Stimulated activated CD4-positive, alpha-beta T cell treated with anti-CD3 and anti-CD28 coated beads, Interleukin-4, amount 100 ng/mL, for 4 hours (primary cell): ENCODE measurements around the gene KCND2.

Experiments used
- DNase-seq, 2 experiments: peaks; one replicate each; pipeline ENCODE4 v3.0.0-alpha.2; 2020

The KCND2 gene

DNA sequence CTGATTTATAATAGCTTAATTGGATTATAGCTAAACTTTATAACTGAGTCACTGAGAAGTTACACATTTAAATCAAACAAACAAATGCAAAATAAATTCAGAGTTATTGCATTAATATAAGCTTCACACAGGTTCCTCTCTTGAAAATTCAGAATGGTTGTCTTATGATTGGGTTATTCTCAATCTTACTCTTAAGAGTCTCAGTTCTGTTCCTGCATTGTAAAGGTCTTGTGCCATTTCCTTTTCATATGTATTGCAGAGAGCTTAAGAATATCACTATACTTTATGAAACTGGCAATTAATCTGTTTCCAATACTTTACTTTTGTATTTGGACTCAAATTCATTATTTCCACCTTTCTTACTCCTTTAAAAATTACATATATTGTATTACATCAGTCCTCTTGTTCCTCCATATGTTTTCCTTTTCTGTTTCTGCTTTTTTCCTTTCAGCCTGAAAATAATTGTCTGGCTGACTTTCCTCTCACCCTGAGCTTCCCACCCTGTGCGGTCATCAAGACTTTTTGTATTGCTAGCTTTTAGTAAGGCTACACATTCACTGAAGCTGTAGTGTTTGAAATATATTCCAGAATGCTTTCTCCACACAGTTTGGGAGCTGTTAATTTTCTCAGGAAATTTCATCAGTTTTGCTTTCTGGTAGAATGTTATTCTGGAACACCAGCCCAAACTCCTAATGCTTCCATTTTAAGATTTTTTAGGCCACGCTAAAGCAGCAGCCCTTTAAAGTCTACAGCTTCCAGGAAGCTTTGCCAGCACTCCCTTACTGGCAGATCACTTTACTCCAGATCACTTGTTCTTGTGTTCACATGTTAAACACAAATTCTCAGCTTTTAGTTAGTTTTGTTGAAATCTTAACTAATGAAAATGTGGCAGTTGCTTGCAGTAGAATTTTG lies 139.4 kb downstream of the KCND2 start:
- DNase-seq: no peak

DNA sequence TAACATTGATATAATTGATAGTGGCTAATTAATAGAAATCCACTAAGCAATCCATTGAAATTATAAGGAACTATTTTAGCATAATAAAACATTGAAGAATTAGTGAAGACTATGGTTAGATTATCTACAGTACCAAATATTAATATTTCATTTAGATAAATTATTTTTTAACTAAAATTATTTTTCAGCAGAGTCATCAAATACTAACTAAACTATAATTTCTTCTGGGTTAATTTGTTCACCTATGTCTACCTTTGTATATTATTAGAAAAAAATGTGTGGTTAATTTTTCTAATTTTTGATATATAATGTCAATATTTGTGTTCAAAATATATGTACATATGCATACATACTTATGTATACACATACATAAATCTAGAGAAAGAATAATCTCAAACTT lies 140.2 kb downstream of the KCND2 start:
- no peak for DNase-seq

DNA sequence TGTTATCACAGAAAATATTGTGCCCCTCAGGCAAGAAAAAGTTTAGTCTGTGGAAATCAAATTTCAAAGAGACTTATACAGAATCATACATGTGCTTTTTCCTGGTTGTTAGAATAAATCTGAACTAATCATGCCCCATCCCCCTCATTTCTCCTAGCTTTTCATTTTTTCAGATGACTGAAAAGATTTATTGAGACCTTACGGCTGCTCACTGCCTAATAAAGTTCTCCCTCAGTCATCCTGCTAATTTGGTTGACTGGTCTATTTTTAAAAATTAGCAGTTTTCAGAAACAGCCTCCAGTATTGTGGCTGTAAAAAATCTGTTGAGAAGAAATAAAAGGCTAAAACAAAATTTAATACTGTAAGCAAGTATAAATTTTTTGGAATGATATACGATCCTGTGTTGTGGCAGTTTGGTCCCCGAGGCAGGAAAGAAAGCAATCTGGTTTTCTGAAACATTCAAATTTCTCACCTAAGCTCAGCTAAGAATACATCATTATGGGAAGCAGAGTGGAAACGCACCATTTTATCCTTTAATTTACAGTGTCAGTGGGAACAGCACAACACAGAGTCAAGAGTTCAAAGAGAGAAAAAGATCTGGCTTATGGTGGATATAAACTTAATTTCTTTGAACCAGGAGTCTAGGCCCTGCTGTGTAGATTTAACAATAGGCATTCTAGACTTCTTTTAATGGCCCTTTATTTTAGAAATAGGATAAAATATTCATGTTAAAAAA lies 144.4 kb downstream of the KCND2 start:
- DNase-seq: no peak

DNA sequence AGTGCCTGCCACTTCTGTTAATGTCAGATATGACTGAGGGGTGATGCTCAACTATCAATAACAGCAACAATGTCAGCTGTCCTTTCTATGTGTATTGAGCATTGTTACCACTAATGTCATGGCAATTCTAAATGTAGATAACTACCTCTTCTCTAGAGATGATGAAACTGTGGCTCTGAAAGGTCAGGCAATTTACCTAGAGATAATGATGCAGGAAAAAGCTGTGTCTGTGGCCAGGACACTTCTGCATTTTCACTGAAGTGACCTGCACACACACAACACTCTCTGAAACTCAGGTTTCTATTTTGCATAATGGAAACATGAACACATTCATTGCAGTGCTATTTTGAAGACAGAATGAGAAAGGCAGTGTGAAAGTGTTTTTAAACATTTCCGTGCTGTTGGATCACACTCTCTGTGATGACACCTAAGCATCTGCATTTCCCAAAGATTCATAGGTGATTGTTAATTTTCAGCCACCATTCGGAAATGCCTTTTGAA lies 148.2 kb downstream of the KCND2 start:
- no peak for DNase-seq

DNA sequence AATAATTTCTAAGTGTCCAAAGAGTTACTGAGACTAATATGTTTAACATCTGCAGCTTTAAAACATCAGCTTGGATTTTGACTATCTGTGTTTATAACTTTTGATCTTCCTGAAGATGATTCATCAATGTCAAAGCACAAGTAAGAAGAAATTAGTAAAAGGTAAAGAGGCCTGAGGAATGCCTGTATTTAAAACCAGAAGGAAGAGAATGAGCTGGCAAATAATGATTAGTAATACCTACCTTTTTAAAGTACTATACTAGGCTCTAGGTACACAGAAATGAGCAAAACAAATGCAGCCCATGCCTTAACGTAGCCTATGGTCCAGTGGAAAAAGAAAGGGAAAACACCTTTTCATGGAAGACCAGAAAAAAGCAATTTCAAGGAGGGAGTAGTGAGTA lies 158.0 kb downstream of the KCND2 start:
- no peak for DNase-seq

DNA sequence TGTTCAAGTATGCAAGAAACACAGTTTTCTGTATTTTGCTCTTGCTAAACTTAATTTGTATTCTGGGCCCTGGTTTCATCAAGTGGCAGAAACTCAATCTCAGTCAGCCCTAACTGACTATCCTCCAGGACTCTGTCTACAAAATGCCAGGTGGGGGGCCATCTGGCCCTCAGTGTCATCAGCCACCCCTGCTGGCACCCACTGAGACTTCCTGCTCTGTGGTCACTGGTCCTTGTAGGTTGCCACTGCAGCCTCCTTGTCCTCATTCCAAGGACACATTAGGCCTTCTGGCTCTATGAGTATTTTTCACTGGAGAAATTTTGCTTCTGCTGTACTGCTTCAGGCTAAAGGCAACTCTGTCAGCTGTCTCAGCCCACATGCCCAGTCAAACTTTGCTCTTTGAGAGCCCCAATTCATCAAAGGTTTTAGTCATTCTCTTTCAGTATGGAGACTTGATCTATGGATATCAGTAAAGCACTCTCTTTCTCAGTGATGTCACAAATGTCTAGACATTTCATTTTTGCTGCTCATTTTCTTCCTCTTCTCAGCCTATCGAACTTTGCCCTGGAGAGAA lies 163.6 kb downstream of the KCND2 start:
- no peak for DNase-seq

DNA sequence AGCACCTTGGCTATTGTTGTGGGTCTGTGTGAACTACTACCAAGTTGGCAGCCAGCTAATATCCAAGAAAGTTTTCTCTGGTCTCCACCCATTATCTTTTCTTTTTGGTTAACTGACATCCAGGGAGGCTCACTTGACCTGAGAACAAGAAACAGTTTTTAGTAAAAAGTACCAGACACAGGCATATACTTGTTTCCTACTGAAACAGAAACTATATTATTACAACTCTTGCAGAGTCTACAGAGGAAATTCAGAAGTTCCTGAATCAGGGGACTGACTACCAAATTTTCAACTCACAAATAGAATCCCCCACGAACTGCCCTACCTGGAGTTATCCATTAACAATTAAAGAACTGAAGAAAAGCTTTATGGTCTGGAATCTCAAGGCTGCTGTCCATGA lies 168.9 kb downstream of the KCND2 start:
- DNase-seq: no peak

DNA sequence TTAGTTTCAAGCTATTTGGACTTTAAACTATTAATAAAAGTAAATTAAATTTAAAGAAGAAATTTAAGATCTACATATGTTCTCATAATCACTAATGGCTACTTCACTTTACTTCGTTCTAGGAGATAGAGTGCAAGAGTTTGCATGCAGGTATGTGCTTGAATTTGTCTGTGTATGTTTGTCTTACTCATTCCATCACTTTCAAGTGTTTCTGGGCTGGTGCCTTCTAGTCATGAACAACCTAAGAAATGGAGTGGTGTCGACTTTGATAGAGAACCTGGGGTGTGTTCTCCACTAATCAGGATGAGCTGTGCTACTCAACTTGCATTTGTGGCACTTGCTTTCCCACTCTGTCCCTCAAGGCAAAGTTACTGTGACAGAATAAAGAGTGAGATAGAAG lies 169.9 kb downstream of the KCND2 start:
- no peak for DNase-seq

DNA sequence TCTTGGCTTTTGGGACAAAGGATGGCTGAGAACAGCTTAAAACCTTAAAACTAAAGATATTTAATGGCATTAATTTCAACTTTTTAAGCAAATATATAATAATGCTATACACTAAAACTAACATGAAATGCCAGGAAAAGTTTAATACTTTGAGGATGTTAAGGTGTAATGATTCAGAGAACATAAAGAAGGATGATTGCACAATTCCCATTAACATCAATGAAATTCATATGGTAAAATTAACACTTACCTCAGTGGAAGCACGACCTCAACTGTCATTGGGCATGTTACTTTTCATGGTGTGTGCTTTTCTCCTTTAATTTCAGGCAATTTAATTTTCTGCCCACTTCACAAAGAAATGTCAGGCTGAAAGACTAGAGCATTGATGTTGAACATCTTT lies 171.7 kb downstream of the KCND2 start:
- DNase-seq: no peak

DNA sequence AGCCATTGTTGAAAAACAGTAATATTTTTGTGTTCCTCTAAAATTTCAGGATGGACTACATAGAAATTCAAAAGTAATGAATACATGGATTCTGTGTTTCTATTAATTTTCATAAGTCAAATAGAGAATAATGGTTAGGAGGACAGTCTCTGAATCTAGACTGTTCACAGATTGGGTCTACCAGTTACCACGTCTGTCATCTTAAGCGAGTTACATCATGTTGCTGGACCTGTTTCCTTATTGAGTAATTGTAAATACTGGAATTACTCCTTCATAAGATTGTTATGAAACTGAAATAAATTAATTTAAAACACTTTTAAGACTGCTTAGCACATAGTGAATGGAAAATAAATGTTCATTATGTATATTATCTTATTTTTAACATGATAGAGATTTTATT lies 172.3 kb downstream of the KCND2 start:
- DNase-seq: no peak

DNA sequence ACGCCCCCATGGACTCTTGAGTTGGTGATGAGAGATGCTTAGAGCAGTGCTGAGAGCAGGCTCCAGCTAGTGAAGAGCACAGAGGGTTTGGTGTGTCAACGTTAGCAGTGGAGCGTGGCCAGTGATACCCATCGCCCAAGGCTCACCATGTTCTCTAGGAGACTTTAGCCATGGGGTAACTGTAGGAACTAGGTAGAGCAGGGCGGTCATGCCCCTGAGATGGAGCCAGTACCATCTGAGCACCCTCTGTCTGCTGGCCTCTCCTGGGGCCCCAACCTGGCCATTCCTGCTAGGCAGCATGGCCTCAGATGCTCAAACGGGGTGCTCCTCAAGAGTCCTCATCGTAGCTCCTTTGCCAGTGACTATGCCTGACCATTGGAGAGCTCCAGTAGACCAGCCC lies 179.7 kb downstream of the KCND2 start:
- no peak for DNase-seq

DNA sequence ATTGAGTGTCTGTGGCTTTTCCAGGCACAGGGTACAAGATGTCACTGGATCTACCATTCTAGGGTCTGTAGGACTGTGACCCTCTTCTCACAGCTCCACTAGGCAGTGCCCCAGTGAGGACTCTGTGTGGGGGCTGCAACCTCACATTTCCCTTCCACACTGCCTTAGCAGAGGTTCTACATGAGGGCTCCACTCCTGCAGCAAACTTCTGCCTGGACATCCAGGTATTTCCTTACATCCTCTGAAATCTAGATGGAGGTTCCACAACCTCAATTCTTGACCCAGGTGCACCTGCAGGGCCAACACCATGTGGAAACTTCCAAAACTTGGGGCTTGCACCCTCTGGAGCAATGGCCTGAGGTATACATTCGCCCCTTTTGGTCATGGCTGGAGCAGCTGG lies 183.7 kb downstream of the KCND2 start:
- no peak for DNase-seq

DNA sequence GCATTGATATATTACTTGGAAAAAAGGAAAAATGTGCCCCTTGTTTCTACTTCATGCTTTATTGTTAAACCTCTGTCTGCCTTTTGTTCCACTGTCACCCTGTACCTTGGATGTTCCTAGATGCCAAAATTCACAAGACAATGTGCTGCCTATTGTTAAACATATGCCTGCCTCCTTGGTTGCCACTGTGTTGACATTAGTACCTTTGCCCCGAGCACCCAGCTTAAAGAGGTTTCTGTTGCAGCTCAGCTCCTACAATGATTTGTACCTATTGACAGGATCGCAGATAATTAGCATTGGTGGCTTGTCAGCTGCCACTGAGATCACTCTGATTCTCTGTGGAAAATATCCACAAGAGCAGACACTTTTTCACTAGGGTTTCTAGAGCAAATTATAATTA lies 188.0 kb downstream of the KCND2 start:
- no peak for DNase-seq

DNA sequence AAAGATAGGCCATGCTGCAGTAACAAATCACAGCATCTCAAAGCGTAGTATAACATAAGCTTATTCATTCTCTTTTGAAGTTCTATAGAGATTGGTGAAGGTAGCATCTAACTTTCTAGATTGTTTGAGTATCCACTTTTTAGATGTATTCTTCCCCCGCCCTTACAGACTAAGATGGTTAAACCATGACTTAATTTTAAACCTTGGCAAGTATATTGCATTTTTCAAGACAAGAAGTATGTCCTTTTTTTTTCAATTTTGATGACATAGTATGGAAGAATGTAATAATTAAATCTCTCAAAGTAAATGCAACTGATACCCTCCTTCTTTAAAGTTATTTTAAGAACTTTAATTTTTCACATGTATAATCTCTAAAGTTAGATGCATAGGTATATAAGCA lies 190.0 kb downstream of the KCND2 start:
- DNase-seq: no peak

DNA sequence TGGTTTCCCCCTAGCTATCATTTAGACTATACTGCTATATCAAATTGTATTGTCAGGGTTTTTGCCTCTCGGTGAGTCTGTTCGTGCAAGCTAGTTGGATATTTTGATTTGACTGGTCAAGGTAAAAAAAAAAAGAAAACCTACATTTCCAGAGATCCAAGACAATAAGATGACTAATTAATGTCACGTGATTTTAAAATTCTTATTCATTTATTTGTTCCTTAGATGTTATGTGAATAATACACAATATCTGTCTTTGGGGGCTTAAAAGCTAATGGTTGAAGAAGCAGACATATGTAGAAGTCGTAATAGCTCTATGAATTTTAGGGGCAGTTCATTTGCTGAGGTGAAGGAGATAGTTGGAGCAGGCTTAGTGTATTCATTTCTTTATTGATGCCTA lies 191.1 kb downstream of the KCND2 start:
- no peak for DNase-seq

DNA sequence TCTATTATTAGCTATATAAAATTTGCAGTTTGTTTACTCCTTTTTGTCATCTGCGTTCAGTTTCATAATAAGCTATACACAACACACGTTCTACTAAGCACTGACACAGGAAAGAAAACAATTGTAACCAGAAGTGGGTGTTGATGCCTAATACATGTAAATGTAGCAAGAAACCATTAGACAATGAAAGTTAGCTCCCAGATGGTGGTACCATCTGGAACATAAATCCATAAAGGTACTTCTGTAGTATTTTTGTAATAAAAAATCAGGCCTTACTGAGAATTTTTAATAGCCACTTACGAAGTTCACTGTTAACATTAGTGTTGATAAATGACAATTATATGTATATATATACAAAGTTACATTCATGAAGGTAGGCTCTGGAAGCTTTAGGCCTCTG lies 194.7 kb downstream of the KCND2 start:
- DNase-seq: no peak

DNA sequence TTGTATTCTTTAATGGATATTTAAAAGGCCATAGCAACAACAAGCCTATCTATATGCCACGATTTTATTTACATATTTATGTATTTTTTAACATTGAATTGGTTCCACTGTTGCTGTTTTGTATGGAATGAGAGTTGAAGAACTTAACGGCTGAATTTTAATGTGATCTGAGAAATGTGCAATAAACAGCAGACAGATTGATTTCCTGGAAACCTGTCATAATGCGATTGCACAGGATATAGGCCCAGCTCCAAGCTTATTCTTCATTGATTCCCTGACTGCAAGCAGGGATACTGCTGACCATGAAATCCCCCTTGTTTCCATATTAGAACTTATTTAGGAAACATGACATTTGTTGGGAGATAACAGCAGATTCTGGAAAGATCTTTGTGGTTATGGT lies 195.6 kb downstream of the KCND2 start:
- no peak for DNase-seq

DNA sequence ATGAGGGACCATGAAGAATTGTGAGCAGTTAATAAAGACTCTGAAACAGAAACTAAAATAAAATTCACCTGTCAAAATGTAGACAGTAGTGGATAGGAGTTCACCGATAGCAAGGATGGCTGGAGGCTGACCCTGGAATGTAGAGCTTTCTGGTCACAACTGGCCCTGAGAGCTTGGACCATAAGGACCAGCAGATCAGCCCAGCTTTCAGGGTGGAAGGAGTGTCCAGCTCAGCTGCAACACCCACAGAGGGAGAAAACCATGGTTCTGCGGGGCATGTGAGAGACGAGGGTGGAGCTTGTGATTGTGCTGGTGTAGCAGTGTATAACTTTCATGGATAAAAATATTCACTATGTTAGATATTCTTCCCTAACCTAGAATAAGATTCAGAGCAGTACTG lies 199.9 kb downstream of the KCND2 start:
- DNase-seq: no peak

DNA sequence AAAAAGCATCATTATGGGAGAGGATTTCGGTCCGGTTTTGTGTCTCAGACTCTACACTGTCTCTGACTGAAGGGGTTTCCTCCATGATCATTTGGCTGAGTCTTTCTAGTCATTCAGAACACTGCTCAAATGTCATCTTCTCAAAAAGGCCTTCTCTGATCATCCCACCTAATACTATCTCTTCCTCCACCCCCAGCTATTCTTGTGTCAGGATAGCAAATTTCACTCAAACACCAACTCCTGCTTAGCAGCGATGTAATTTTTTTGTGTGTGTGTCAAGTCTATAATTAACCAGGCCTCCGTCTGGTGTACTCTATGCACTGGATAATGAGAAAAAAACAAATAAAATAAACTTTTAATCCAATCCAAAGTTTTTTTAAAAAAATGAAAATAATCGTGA lies 200.4 kb downstream of the KCND2 start:
- no peak for DNase-seq

DNA sequence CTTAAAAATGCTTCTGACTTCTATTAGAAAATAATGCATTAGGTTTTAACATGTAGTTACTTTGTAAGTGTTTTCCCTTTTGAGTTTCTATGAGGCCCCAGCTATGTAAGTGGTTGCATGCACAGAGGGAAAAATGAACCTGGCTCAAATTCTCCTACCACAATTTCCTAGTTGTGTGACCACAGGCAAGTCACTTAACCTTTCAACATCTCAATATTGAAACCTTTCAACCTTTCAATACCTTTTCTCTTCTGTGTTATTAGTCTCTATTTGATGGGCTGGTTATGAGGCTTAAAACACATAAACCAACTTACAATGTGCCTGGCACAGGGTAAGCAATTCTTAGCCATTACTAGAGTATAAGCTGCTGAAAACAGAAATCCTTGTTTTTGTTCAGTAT lies 203.0 kb downstream of the KCND2 start:
- DNase-seq: no peak

DNA sequence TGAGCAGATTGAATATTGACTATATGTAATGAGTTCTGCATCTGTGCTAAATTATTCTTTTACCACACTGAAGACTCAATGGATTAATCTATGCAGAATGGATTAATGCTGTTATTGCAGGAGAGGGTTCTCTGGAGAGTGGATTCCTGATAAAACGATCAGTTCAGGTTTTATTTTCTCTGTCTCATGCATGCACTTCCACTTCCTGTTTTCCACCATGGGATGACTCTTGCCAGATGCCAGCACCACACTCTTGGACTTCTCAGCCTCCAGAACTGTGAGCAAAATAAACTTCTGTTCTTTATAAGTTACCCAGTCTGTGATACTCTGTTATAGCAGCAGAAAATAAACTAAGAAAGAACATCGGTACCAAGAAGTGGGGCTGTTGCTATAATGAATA lies 207.5 kb downstream of the KCND2 start:
- no peak for DNase-seq

DNA sequence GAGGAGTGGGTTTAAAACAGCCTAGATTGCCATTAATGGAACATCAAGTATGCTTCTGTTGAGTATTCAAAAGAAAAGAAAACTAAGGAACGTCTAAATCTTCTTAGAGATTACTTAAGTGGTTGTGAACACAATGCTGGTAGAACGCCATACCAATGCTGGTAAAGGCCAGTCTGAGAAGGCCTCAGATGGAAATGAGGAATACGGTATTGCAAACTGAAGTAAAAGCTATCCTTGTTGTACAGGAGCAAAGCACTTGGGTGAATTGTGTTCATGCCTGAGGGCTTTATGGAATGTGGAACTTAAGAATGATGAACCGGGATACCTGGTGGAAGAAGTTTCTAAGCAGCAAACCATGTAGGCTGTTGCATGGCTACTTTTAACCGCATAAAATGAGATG lies 208.0 kb downstream of the KCND2 start:
- DNase-seq: no peak

DNA sequence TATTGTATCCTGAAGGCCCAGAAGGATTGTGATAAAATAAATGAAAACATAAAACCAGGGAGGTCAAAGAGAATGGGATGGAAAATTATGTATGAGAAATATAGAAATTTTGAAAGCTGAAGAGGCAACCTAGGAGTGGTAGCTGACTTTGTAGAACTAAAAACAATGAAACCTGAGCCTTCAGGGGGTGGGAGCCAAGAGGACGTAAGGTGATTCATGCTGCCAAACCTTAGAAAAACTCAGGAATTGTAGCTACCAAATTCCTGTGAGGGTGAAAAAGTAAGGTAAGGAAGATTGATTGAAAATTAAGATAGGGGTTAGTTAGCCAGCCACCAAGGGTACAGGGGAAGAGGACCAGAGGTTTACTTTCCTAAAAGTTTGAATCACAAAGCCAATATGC lies 213.2 kb downstream of the KCND2 start:
- no peak for DNase-seq

DNA sequence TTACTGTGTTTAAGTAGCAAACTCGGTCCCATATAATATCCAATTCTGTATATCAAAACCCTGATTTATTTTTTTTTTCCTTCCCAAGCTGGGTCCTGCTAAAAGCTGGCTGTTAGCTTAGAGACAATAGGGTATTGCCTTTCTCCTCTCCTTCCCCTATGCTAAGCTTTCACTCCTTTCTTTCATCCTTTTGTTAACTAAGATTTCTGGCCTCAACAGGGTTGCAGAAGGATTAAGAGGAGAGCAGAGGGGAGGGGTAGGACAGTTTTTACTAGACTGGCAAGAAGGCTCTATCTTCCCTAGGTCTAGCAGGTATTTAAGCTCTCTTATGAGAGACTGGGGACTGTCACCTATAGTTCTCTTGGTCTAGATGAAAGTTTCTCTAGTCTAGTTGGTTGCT lies 229.2 kb downstream of the KCND2 start:
- no peak for DNase-seq
